Measurements from ENCODE around the gene ADRM1.

Gene ADRM1

DNA sequence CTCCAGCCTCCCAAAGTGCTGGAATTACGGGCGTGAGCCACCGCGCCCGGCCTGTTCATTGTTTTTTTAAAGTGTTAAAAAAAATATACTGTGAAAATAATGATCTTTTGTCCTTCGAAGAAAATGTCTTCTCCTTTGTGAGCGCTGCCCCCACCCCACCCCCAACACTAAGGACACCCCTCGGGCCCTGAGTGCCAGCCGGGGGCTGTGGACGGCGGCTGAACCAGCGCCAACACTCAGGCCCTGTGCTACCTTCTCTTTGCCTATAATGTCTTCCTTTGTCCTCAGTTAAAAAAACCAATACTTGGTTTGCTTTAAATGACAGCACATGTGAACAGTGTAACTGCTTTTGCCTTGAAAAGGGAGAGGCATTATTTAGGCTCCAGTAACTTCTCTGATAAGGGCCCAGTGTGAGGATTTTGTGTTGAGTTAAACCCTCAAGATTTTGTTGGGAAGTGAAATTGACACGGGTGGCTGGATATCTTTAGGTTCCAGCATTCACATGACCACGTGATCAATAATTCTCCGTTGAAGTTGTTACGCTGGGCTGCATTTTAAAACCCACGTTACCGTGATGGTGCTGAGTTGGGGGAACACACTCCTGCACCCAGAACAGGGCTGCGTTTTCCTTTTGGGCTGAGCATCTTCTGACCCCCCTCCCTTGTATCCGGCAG is 9.5 kb upstream of the ADRM1 start:
- no peak for DNase-seq (ENCODE audit: extremely low spot score)
- TF ChIP-seq FOXM1 (IDR thresholded peaks at IDR 0.05; ENCODE audit: borderline replicate concordance), result no peak
- TF ChIP-seq, protein P1, sequence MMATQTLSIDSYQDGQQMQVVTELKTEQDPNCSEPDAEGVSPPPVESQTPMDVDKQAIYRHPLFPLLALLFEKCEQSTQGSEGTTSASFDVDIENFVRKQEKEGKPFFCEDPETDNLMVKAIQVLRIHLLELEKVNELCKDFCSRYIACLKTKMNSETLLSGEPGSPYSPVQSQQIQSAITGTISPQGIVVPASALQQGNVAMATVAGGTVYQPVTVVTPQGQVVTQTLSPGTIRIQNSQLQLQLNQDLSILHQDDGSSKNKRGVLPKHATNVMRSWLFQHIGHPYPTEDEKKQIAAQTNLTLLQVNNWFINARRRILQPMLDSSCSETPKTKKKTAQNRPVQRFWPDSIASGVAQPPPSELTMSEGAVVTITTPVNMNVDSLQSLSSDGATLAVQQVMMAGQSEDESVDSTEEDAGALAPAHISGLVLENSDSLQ (IDR thresholded peaks at IDR 0.05), result no peak
- TF ChIP-seq BHLHE40 (IDR thresholded peaks at IDR 0.05; ENCODE audit: borderline replicate concordance), result no peak
- TF ChIP-seq TARDBP (IDR thresholded peaks at IDR 0.05), result no peak
- TF ChIP-seq FOXA1 (IDR thresholded peaks at IDR 0.05), result no peak
- TF ChIP-seq ARNT (IDR thresholded peaks at IDR 0.05), result no peak
- no peak for TF ChIP-seq FOXK2 (IDR thresholded peaks at IDR 0.05)
- no peak for TF ChIP-seq HDGF (IDR thresholded peaks at IDR 0.05; ENCODE audit: borderline replicate concordance)
- TF ChIP-seq SP1 (IDR thresholded peaks at IDR 0.05), result no peak
- TF ChIP-seq NFRKB (IDR thresholded peaks at IDR 0.05), result no peak
- no peak for TF ChIP-seq LEF1 (IDR thresholded peaks at IDR 0.05; ENCODE audit: borderline replicate concordance)
- POLR2A ChIA-PET, result no interaction called here
- CTCF ChIA-PET, result no interaction called here

DNA sequence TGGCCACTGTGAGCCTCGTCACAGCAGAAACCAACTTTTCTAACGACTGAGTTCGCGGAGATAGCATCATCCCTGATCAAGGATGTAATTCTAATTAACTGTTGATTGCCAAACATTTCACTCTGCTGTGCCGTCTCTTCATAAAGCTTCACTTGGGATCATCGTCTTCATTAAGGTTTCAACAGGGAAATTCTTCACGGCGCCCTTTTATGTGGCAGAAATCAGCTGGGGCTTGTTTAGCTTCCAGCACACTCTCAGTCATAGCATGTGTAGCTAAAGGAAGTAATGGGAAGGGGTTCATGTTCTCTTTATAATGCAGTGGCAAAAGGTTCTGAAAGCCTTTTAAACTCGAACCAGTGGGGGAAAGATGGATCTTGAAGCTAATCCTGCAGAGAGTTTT is 8.9 kb upstream of the ADRM1 start:
- ChIA-PET POLR2A (no interaction called here), CTCF (no interaction called here)
- no peak for DNase-seq (ENCODE audit: extremely low spot score)
- TF ChIP-seq FOXM1 (IDR thresholded peaks at IDR 0.05; ENCODE audit: borderline replicate concordance) (no peak), CTBP1 (IDR thresholded peaks at IDR 0.05; ENCODE audit: borderline replicate concordance) (no peak), TARDBP (IDR thresholded peaks at IDR 0.05) (no peak), SUZ12 (IDR thresholded peaks at IDR 0.05) (no peak), ELF4 (IDR thresholded peaks at IDR 0.05) (no peak), BHLHE40 (IDR thresholded peaks at IDR 0.05; ENCODE audit: borderline replicate concordance) (no peak)

DNA sequence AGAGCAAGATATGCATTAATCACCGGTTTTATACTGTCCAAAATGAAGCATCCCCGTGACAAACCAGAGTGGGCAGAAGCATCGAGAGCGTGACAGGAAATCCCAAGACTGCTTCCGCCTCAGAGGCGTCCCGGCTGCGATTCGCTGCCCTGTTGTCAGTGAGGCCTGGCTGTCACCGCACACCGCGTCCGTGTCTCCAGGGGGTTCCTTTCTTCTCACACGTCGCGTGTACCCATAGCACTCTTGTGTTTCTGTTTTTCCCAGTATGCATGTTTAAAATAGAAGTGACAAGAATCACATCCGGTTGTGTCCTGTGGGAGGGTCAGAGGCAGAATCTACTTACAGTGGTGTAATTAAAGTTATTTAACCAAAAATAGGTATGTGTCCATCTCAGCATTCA is 8.3 kb upstream of the ADRM1 start:
- POLR2A ChIA-PET, result no interaction called here
- no peak for TF ChIP-seq FOXK2 (IDR thresholded peaks at IDR 0.05)
- no peak for TF ChIP-seq NFRKB (IDR thresholded peaks at IDR 0.05)
- TF ChIP-seq, protein P1 (IDR thresholded peaks at IDR 0.05), result no peak
- TF ChIP-seq FOXM1 (IDR thresholded peaks at IDR 0.05; ENCODE audit: borderline replicate concordance), result no peak
- no peak for TF ChIP-seq CTBP1 (IDR thresholded peaks at IDR 0.05; ENCODE audit: borderline replicate concordance)
- no peak for TF ChIP-seq SP1 (IDR thresholded peaks at IDR 0.05)
- TF ChIP-seq SUZ12 (IDR thresholded peaks at IDR 0.05), result no peak
- no peak for TF ChIP-seq ARNT (IDR thresholded peaks at IDR 0.05)
- TF ChIP-seq HDGF (IDR thresholded peaks at IDR 0.05; ENCODE audit: borderline replicate concordance), result no peak
- no peak for TF ChIP-seq ZNF384 (IDR thresholded peaks at IDR 0.05)
- TF ChIP-seq LEF1 (IDR thresholded peaks at IDR 0.05; ENCODE audit: borderline replicate concordance), result no peak
- TF ChIP-seq FOXA1 (IDR thresholded peaks at IDR 0.05), result no peak
- TF ChIP-seq L3MBTL2 (conservative IDR thresholded peaks at IDR 0.05), result no peak
- TF ChIP-seq BHLHE40 (IDR thresholded peaks at IDR 0.05; ENCODE audit: borderline replicate concordance), result no peak
- no peak for TF ChIP-seq TARDBP (IDR thresholded peaks at IDR 0.05)
- no peak for TF ChIP-seq ELF4 (IDR thresholded peaks at IDR 0.05)
- DNase-seq (ENCODE audit: extremely low spot score), result no peak
- CTCF ChIA-PET, result no interaction called here

DNA sequence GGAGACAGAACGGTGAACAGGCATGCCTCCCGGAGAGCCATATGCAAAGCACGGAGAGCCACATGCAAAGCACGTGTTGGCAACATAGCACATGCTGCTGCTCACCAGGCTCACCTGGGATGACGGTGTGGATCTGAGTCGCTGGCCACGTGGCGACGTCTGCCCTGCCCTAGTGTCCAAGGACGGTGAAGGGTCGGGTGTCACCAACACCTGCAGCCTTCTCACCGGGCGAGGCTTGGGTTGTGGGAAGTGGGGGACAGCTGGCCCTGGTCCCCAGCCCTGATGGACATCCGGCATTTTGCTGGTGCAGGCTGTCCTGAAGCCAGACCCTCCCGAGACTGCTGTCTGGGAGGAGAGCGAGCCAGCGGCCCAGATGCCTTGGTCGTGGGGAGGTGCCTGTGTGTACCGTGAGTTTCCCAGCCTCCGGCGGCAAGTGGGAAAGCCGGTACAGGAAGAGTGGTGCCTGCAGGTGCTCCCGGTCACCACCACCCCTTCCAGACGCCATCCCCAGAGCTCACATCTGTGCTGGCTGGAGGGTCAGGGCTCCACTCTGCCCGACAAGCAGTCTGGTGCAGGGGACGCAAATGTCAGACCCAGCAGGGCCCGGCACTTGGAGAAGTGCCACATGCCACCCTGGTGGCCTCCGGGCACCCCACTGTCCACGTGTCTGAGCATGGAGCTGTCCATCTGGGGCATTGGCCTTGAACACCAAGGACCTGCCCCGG is 5.9 kb upstream of the ADRM1 start:
- POLR2A ChIA-PET, result interaction anchor here (1.3 kb wide), 1 partner anchor 90 kb away, joined by 4 read pairs; the partner anchor contains the start of gene RPS21
- no peak for TF ChIP-seq ZNF384 (IDR thresholded peaks at IDR 0.05)
- TF ChIP-seq FOXK2 (IDR thresholded peaks at IDR 0.05), result no peak
- TF ChIP-seq L3MBTL2 (conservative IDR thresholded peaks at IDR 0.05), result no peak
- TF ChIP-seq, protein P1 (IDR thresholded peaks at IDR 0.05), result no peak
- TF ChIP-seq ELF4 (IDR thresholded peaks at IDR 0.05), result no peak
- no peak for TF ChIP-seq NFRKB (IDR thresholded peaks at IDR 0.05)
- no peak for TF ChIP-seq LEF1 (IDR thresholded peaks at IDR 0.05; ENCODE audit: borderline replicate concordance)
- TF ChIP-seq HDGF (IDR thresholded peaks at IDR 0.05; ENCODE audit: borderline replicate concordance), result no peak
- TF ChIP-seq FOXA1 (IDR thresholded peaks at IDR 0.05), result no peak
- DNase-seq (ENCODE audit: extremely low spot score), result no peak
- CTCF ChIA-PET, result no interaction called here

DNA sequence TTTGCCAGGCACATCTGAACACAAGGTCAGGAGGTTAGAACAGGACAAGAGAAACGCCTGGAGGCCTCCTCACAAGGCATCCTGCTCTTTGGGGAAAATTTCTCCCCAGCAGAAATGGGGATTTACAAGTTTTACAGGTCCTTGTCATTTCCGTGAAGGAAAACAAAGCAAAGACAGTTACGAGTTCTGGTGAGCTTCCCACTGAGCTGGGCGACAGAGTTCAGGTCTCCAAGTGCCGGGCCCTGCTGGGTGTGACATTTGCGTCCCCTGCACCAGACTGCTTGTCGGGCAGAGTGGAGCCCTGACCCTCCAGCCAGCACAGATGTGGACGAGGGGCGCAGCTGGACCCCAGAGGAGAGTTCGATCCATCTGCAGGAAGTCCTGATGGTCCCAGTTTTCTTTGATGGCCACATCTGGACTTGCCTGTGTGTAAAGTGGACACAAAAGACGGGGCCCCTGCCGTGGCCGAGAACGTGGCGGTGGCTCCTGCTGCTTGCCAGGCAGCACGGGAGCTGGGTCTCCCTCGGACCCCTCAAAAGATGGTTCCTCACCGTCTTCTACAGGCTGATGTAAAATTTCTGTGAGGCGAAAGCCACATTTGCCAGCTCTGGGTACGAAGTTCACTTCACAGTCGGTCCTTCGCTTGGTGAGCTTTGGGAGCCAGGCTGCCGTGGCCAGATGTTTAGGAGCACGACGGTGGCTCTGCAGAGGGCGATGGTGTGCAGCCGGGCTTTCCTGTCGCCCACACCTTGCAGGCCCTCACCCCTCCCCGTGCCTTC is 5.2 kb upstream of the ADRM1 start:
- POLR2A ChIA-PET, result interaction anchor here (0.8 kb wide), 1 partner anchor 85 kb away, joined by 3 read pairs; no protein-coding TSS in a partner anchor
- DNase-seq (ENCODE audit: extremely low spot score), result no peak
- no peak for TF ChIP-seq CTBP1 (IDR thresholded peaks at IDR 0.05; ENCODE audit: borderline replicate concordance)
- no peak for TF ChIP-seq FOXM1 (IDR thresholded peaks at IDR 0.05; ENCODE audit: borderline replicate concordance)
- no peak for TF ChIP-seq FOXA1 (IDR thresholded peaks at IDR 0.05)
- no peak for TF ChIP-seq LEF1 (IDR thresholded peaks at IDR 0.05; ENCODE audit: borderline replicate concordance)
- no peak for TF ChIP-seq NFRKB (IDR thresholded peaks at IDR 0.05)
- TF ChIP-seq, protein P1 (IDR thresholded peaks at IDR 0.05), result no peak
- no peak for TF ChIP-seq L3MBTL2 (conservative IDR thresholded peaks at IDR 0.05)
- TF ChIP-seq ZNF384 (IDR thresholded peaks at IDR 0.05), result no peak
- no peak for TF ChIP-seq TARDBP (IDR thresholded peaks at IDR 0.05)
- no peak for TF ChIP-seq BHLHE40 (IDR thresholded peaks at IDR 0.05; ENCODE audit: borderline replicate concordance)
- TF ChIP-seq HDGF (IDR thresholded peaks at IDR 0.05; ENCODE audit: borderline replicate concordance), result no peak
- no peak for TF ChIP-seq ELF4 (IDR thresholded peaks at IDR 0.05)
- TF ChIP-seq SP1 (IDR thresholded peaks at IDR 0.05), result no peak
- no peak for TF ChIP-seq SUZ12 (IDR thresholded peaks at IDR 0.05)
- no peak for TF ChIP-seq ARNT (IDR thresholded peaks at IDR 0.05)
- no peak for TF ChIP-seq FOXK2 (IDR thresholded peaks at IDR 0.05)
- CTCF ChIA-PET, result no interaction called here

Measured in HEK293T (cell line).